Naive thymus-derived CD4-positive, alpha-beta T cell (primary cell): ENCODE data around the gene RARRES2. TPM values are rescaled to one million over a fixed set of nuclear protein-coding genes. Genes with fewer than 3 reads are reported as not detected.
"Not testable (repeated sequence)": the region's sequence is repeated elsewhere in the genome, so short reads cannot be mapped to it uniquely, and the experiment has no call there.

Source experiments
- ATAC-seq: fragments of 150-1000 bp; cut with Tn5 transposase; 2 replicates; pipeline ENCODE4 v1.10.0; 2021; ENCODE audit warnings: mild to moderate bottlenecking, moderate library complexity
- CTCF ChIA-PET: fragments of 350-600 bp; sonication (Branson Sonifier 250); formaldehyde crosslinking; loops from one replicate; lab custom pipeline; 2021; ENCODE audit warnings: antibody characterized with exemption; lab: Charles Lee
- POLR2A ChIA-PET: fragments of 350-600 bp; sonication (Branson Sonifier 250); formaldehyde crosslinking; loops from one replicate; lab custom pipeline; 2021; ENCODE audit warnings: antibody characterized with exemption, inconsistent platforms; lab: Charles Lee
- DNase-seq, 9 donors: peaks; one replicate each; pipeline versions ENCODE4 v3.0.0 to v3.0.0-alpha.2; 2020 to 2022; ENCODE audit warnings: mixed read lengths in 1 of 9
- H3K27ac ChIP-seq: one replicate; pipeline ENCODE4 v1.7.0; 2013; ENCODE audit warnings: mild to moderate bottlenecking, low read depth, low read length, moderate library complexity
- H3K27me3 ChIP-seq, 2 donors: one replicate each; pipeline ENCODE4 v1.7.0; 2013; ENCODE audit warnings: low read length in 2 of 2, mild to moderate bottlenecking in 2 of 2, moderate library complexity in 2 of 2; ENCODE audit not compliant: control insufficient read depth in 2 of 2, insufficient read depth in 2 of 2
- H3K36me3 ChIP-seq, 3 experiments: 1 replicate in 2 of 3; 2 replicates in 1 of 3; pipeline ENCODE4 v1.7.0; 2013; ENCODE audit warnings: low read length in 3 of 3, mild to moderate bottlenecking in 3 of 3, moderate library complexity in 1 of 3; ENCODE audit not compliant: insufficient read depth in 3 of 3, control insufficient read depth in 2 of 3
- H3K4me1 ChIP-seq, 2 donors: one replicate each; pipeline ENCODE4 v1.7.0; 2013; ENCODE audit warnings: low read length in 2 of 2, mild to moderate bottlenecking in 2 of 2, moderate library complexity in 1 of 2; ENCODE audit not compliant: control insufficient read depth in 2 of 2, insufficient read depth in 2 of 2
- H3K4me3 ChIP-seq: 2 replicates; pipeline ENCODE4 v1.7.0; 2013; ENCODE audit warnings: mild to moderate bottlenecking, low read length
- H3K9me3 ChIP-seq, 3 experiments: 1 replicate in 2 of 3; 2 replicates in 1 of 3; pipeline ENCODE4 v1.7.0; 2013; ENCODE audit warnings: low read length in 3 of 3; ENCODE audit not compliant: control insufficient read depth in 2 of 3
- H3K27ac Mint-ChIP-seq, 9 donors: one replicate each; pipeline ENCODE4 v1.8.0; 2020 to 2022; ENCODE audit warnings: mixed read lengths in 9 of 9, mild to moderate bottlenecking in 8 of 9, moderate library complexity in 5 of 9, inconsistent platforms in 2 of 9
- H3K27me3 Mint-ChIP-seq, 5 donors: one replicate each; pipeline ENCODE4 v1.8.0; 2021 to 2022; ENCODE audit warnings: mixed read lengths in 5 of 5, mild to moderate bottlenecking in 1 of 5
- H3K36me3 Mint-ChIP-seq, 5 donors: one replicate each; pipeline ENCODE4 v1.8.0; 2020 to 2022; ENCODE audit warnings: mixed read lengths in 5 of 5, mild to moderate bottlenecking in 3 of 5, inconsistent platforms in 1 of 5
- H3K4me1 Mint-ChIP-seq, 7 donors: one replicate each; pipeline ENCODE4 v1.8.0; 2020 to 2022; ENCODE audit warnings: mixed read lengths in 7 of 7, mild to moderate bottlenecking in 3 of 7, inconsistent platforms in 1 of 7
- H3K4me3 Mint-ChIP-seq, 10 donors: one replicate each; pipeline ENCODE4 v1.8.0; 2020 to 2022; ENCODE audit warnings: mild to moderate bottlenecking in 10 of 10, mixed read lengths in 10 of 10, moderate library complexity in 6 of 10, inconsistent platforms in 2 of 10
- H3K9me3 Mint-ChIP-seq, 11 donors: one replicate each; pipeline ENCODE4 v1.8.0; 2020 to 2022; ENCODE audit warnings: mixed read lengths in 11 of 11, mild to moderate bottlenecking in 4 of 11, inconsistent platforms in 1 of 11, moderate library complexity in 1 of 11
- intact Hi-C, 2 donors: fragments of 100-400 bp; cut with micrococcal nuclease; formaldehyde crosslinking; loops; one replicate each; pipeline ENCODE4 v1.15.1; 2023
- polyA plus RNA-seq, 2 donors: library from polyadenylated mRNA; unstranded; fragments of 300-500 nt; fragmentation: Illumina TruSeq; gene quantifications; one replicate each; pipeline ENCODE4 v1.2.3, GENCODE V29; 2021
- total RNA-seq, 6 experiments: library from RNA in 5 of 6; stranded (reverse) in 5 of 6; gene quantifications; 1 replicate in 5 of 6; 2 replicates in 1 of 6; pipeline ENCODE4 v1.2.3 and lab custom pipeline; 2021 to 2026

The RARRES2 gene
- total and polyA plus RNA-seq, 7 experiments from 2014 or later: 0.38 TPM; not detected in 6

DNA sequence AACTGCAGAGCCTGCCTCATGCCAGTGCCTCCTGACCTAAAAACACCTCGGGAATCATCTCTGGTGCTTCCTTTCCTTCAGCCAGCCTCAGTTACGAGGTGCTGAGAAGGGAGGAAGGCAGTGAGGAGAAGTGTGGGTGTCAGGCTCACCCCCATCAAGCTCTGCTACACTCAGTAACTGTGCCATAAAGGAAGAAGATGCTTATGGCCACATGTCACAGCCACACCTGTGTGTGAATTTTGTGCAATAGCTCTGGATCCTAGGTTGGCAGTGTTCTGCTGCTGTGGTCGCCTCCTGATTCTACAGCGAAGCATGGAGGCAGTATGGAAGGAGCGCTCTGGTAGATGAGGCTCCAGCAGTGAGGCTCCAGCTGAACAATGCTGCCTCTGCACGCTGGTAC, 52.6 kb downstream of the RARRES2 start:
- CTCF ChIA-PET: interaction anchor here (0.6 kb wide), 1 partner anchor 589 kb away, joined by 4 read pairs; no protein-coding TSS in a partner anchor
- ATAC-seq, H3K4me1 ChIP-seq, POLR2A ChIA-PET, H3K9me3 ChIP-seq, H3K9me3 Mint-ChIP-seq, H3K27me3 ChIP-seq, H3K36me3 ChIP-seq, H3K27me3 Mint-ChIP-seq, H3K4me3 Mint-ChIP-seq, DNase-seq, H3K27ac ChIP-seq, H3K4me1 Mint-ChIP-seq, H3K36me3 Mint-ChIP-seq, H3K27ac Mint-ChIP-seq, H3K4me3 ChIP-seq: not testable (repeated sequence)
- intact Hi-C loops: loop anchor here in 1 of 2 donors (10.0 kb wide), 1 partner anchor 276 kb away; the partner anchor contains the start of gene GIMAP4

Other genes starting within 250 kb of the RARRES2 start
- 10 to 100 TPM in 3 of 5 experiments, 1 to 10 TPM in 2; 8.3 to 30.0 (median 11.5) TPM for gene LRRC61, start 18.3 kb downstream of the RARRES2 start, total RNA-seq
- gene LRRC61, start 18.3 kb downstream of the RARRES2 start, polyA plus RNA-seq: 10 to 100 TPM; 18.2 to 21.6 TPM
- gene ACTR3C, start 18.1 kb downstream of the RARRES2 start, total RNA-seq: 10 to 100 TPM in 3 of 5 experiments, 1 to 10 TPM in 2; 7.0 to 13.2 (median 10.6) TPM
- gene ACTR3C, start 18.1 kb downstream of the RARRES2 start, polyA plus RNA-seq: 1 to 10 TPM; 4.8 to 6.2 TPM
- gene REPIN1, start 27.2 kb upstream of the RARRES2 start, total RNA-seq: 100 to 1,000 TPM in 1 of 5 experiments, 10 to 100 TPM in 4; 68.5 to 103 (median 79.7) TPM
- 10 to 100 TPM; 46.7 to 77.0 TPM for gene REPIN1, start 27.2 kb upstream of the RARRES2 start, polyA plus RNA-seq
- gene ZNF775, start 37.7 kb upstream of the RARRES2 start, total RNA-seq: 1 to 10 TPM; 1.1 to 5.7 (median 4.3) TPM
- gene ZNF775, start 37.7 kb upstream of the RARRES2 start, polyA plus RNA-seq: 1 to 10 TPM; 3.3 to 7.4 TPM
- gene GIMAP8, start 109.0 kb upstream of the RARRES2 start, total RNA-seq: 10 to 100 TPM; 13.8 to 69.7 (median 52.5) TPM
- 10 to 100 TPM; 26.0 to 56.5 TPM for gene GIMAP8, start 109.0 kb upstream of the RARRES2 start, polyA plus RNA-seq
- 100 to 1,000 TPM in 3 of 5 experiments, 10 to 100 TPM in 2; 66.3 to 555 (median 321) TPM for gene GIMAP7, start 173.2 kb upstream of the RARRES2 start, total RNA-seq
- 1,000 to 10,000 TPM in 1 of 2 donors, 100 to 1,000 TPM in 1; 772 to 1,293 TPM for gene GIMAP7, start 173.2 kb upstream of the RARRES2 start, polyA plus RNA-seq
- gene GIMAP4, start 225.8 kb upstream of the RARRES2 start, total RNA-seq: 100 to 1,000 TPM in 4 of 5 experiments, 10 to 100 TPM in 1; 74.9 to 413 (median 406) TPM
- 100 to 1,000 TPM; 405 to 762 TPM for gene GIMAP4, start 225.8 kb upstream of the RARRES2 start, polyA plus RNA-seq